Activated CD4-positive, alpha-beta T cell treated with anti-CD3 and anti-CD28 coated beads for 36 hours (primary cell): ENCODE measurements around the gene RPL31. TPM values are rescaled to one million over a fixed set of nuclear protein-coding genes. Genes with fewer than 3 reads are reported as not detected.
A peak's percentile ranks its signal among the peaks of the same experiment; 100 is the strongest.
"Not testable (repeated sequence)": the region's sequence is repeated elsewhere in the genome, so short reads cannot be mapped to it uniquely, and the experiment has no call there.

Experiments used
- ATAC-seq: fragments of 200-7000 bp; cut with Tn5 transposase; one replicate; pipeline ENCODE4 v1.10.0; 2021; ENCODE audit warnings: mild to moderate bottlenecking, moderate library complexity
- CTCF ChIA-PET: fragments of 350-600 bp; sonication (Branson Sonifier 250); formaldehyde crosslinking; loops from one replicate; lab custom pipeline; 2021; ENCODE audit warnings: antibody characterized with exemption; lab: Charles Lee
- POLR2A ChIA-PET: fragments of 350-600 bp; sonication (Branson Sonifier 250); formaldehyde crosslinking; loops from one replicate; lab custom pipeline; 2021; ENCODE audit warnings: antibody characterized with exemption, inconsistent platforms; lab: Charles Lee
- DNase-seq: peaks from one replicate; pipeline ENCODE4 v3.0.0-alpha.2; 2020
- H3K27ac Mint-ChIP-seq: one replicate; pipeline ENCODE4 v1.8.0; 2021; ENCODE audit warnings: mixed read lengths
- H3K27me3 Mint-ChIP-seq: one replicate; pipeline ENCODE4 v1.8.0; 2021; ENCODE audit warnings: mixed read lengths
- H3K36me3 Mint-ChIP-seq: one replicate; pipeline ENCODE4 v1.8.0; 2021; ENCODE audit warnings: low read depth, mixed read lengths
- H3K4me1 Mint-ChIP-seq: one replicate; pipeline ENCODE4 v1.8.0; 2021; ENCODE audit warnings: mixed read lengths
- H3K4me3 Mint-ChIP-seq: one replicate; pipeline ENCODE4 v1.8.0; 2021; ENCODE audit warnings: mild to moderate bottlenecking, moderate library complexity, mixed read lengths
- H3K9me3 Mint-ChIP-seq: one replicate; pipeline ENCODE4 v1.8.0; 2021; ENCODE audit warnings: low read depth, mixed read lengths
- intact Hi-C, 2 experiments: fragments of 100-400 bp; cut with DNase I in 1 of 2; cut with micrococcal nuclease in 1 of 2; formaldehyde crosslinking; loops; one replicate each; pipeline versions ENCODE4 v1.14.2 to v1.15.1; 2022 to 2024; cut with DNase I, micrococcal nuclease
- total RNA-seq, 2 experiments: library from RNA; stranded (reverse); gene quantifications; one replicate each; pipeline ENCODE4 v1.2.3, GENCODE V29; 2021

RPL31 gene
- total RNA-seq, 2 experiments from 2014 or later, result 889 to 1,817 TPM

- DNase-seq (peak; percentile 22), ATAC-seq (peak; percentile 61)
- Mint-ChIP-seq H3K36me3 (no peaks in the 10 kb centered on the region), H3K4me1 (no peaks in the 10 kb centered on the region), H3K4me3 (no peak overlapping the region), H3K9me3 (no peaks in the 10 kb centered on the region), H3K27ac (no peak overlapping the region), H3K27me3 (no peaks in the 10 kb centered on the region)
- intact Hi-C loops, result no loop called here
- ChIA-PET CTCF (interaction anchor here (1.1 to 1.4 kb wide), 2 partner anchors 8 to 10 kb away, joined by 3 to 4 read pairs; no protein-coding TSS in a partner anchor), POLR2A (no interaction called here)
Measured at GRCh38 chr2:101047075-101047766, 45.1 kb downstream of the RPL31 start.

GRCh38 chr2:101047774-101048173 is 45.7 kb downstream of the RPL31 start:
- Mint-ChIP-seq H3K27me3 (no peaks in the 10 kb centered on the region), H3K36me3 (no peaks in the 10 kb centered on the region), H3K4me1 (no peaks in the 10 kb centered on the region), H3K9me3 (no peaks in the 10 kb centered on the region), H3K27ac (no peak overlapping the region), H3K4me3 (no peak overlapping the region)
- DNase-seq (no peak), ATAC-seq (no peak)
- intact Hi-C loops, result no loop called here
- ChIA-PET POLR2A (no interaction called here), CTCF (interaction anchor here (1.4 kb wide), 1 partner anchor 11 kb away, joined by 4 read pairs; no protein-coding TSS in a partner anchor)

GRCh38 chr2:101048756-101049155 is 46.7 kb downstream of the RPL31 start:
- Mint-ChIP-seq H3K4me3 (no peak overlapping the region), H3K27me3 (no peaks in the 10 kb centered on the region), H3K27ac (no peak overlapping the region), H3K36me3 (no peaks in the 10 kb centered on the region), H3K9me3 (no peaks in the 10 kb centered on the region), H3K4me1 (no peaks in the 10 kb centered on the region)
- ChIA-PET POLR2A (no interaction called here), CTCF (no interaction called here)
- intact Hi-C loops, result no loop called here
- ATAC-seq (no peak), DNase-seq (no peak)

- H3K27me3 Mint-ChIP-seq, H3K4me3 Mint-ChIP-seq, H3K36me3 Mint-ChIP-seq, H3K4me1 Mint-ChIP-seq, ATAC-seq, POLR2A ChIA-PET, DNase-seq, H3K27ac Mint-ChIP-seq, H3K9me3 Mint-ChIP-seq, intact Hi-C loops: not testable (repeated sequence)
- CTCF ChIA-PET, result interaction anchor here (0.7 kb wide), 1 partner anchor 149 kb away, joined by 3 read pairs; no protein-coding TSS in a partner anchor
Measured at GRCh38 chr2:101050886-101051285, 48.8 kb downstream of the RPL31 start.

- Mint-ChIP-seq H3K9me3 (no peaks in the 10 kb centered on the region), H3K4me1 (no peaks in the 10 kb centered on the region), H3K27ac (no peak overlapping the region), H3K36me3 (no peaks in the 10 kb centered on the region), H3K27me3 (no peaks in the 10 kb centered on the region), H3K4me3 (no peak overlapping the region)
- no peak for DNase-seq
- intact Hi-C loops, result no loop called here
- CTCF ChIA-PET, result interaction anchor here (0.5 to 1.1 kb wide), 2 partner anchors 153 to 310 kb away, joined by 3 to 4 read pairs; no protein-coding TSS in a partner anchor
- no peak for ATAC-seq
- POLR2A ChIA-PET, result interaction anchor here (0.5 kb wide), 1 partner anchor 108 kb away, joined by 3 read pairs; no protein-coding TSS in a partner anchor
Measured at GRCh38 chr2:101052147-101052546, 50.1 kb downstream of the RPL31 start.

GRCh38 chr2:101053117-101053516 is 51.0 kb downstream of the RPL31 start:
- CTCF ChIA-PET, result interaction anchor here (1.1 kb wide), 1 partner anchor 152 kb away, joined by 4 read pairs; no protein-coding TSS in a partner anchor
- intact Hi-C loops, result no loop called here

More at GRCh38 chr2:101053117-101053516, 51.0 kb downstream of the RPL31 start:
- POLR2A ChIA-PET, result no interaction called here
- Mint-ChIP-seq H3K27ac (no peak overlapping the region), H3K9me3 (no peaks in the 10 kb centered on the region), H3K4me1 (no peaks in the 10 kb centered on the region), H3K4me3 (no peak overlapping the region), H3K36me3 (no peaks in the 10 kb centered on the region), H3K27me3 (no peaks in the 10 kb centered on the region)
- no peak for ATAC-seq
- no peak for DNase-seq

Other genes starting within 250 kb of the RPL31 start
- gene NPAS2, start 182.2 kb upstream of the RPL31 start, total RNA-seq, result 10 to 100 TPM in 1 of 2 experiments, 1 to 10 TPM in 1; 7.7 to 12.0 TPM
- gene TBC1D8, start 149.1 kb downstream of the RPL31 start, total RNA-seq, result 1 to 10 TPM; 3.3 to 3.4 TPM